Stimulated activated naive CD8-positive, alpha-beta T cell treated with anti-CD3 and anti-CD28 coated beads, Interleukin-15, amount 100 ng/mL, for 72 hours (primary cell): ENCODE measurements around the gene ALK.

Experiments used
- ATAC-seq: fragments of 150-1000 bp; cut with Tn5 transposase; 2 replicates; pipeline ENCODE4 v1.10.0; 2021; ENCODE audit warnings: mild to moderate bottlenecking, moderate library complexity
- DNase-seq, 2 donors: peaks; one replicate each; pipeline ENCODE4 v3.0.0; 2021 to 2022
- H3K27ac Mint-ChIP-seq, 2 donors: one replicate each; pipeline ENCODE4 v1.8.0; 2022; ENCODE audit warnings: mild to moderate bottlenecking in 2 of 2, mixed read lengths in 2 of 2, moderate library complexity in 2 of 2
- H3K27me3 Mint-ChIP-seq: one replicate; pipeline ENCODE4 v1.8.0; 2022; ENCODE audit warnings: mixed read lengths
- H3K4me1 Mint-ChIP-seq: one replicate; pipeline ENCODE4 v1.8.0; 2022; ENCODE audit warnings: mild to moderate bottlenecking, mixed read lengths
- H3K4me3 Mint-ChIP-seq, 2 donors: one replicate each; pipeline ENCODE4 v1.8.0; 2022; ENCODE audit warnings: mild to moderate bottlenecking in 2 of 2, mixed read lengths in 2 of 2, moderate library complexity in 1 of 2
- H3K9me3 Mint-ChIP-seq, 2 donors: one replicate each; pipeline ENCODE4 v1.8.0; 2022; ENCODE audit warnings: mixed read lengths in 2 of 2

Gene ALK

GRCh38 chr2:29487967-29488555, 433.3 kb downstream of the ALK start:
- no peak for DNase-seq

DNA sequence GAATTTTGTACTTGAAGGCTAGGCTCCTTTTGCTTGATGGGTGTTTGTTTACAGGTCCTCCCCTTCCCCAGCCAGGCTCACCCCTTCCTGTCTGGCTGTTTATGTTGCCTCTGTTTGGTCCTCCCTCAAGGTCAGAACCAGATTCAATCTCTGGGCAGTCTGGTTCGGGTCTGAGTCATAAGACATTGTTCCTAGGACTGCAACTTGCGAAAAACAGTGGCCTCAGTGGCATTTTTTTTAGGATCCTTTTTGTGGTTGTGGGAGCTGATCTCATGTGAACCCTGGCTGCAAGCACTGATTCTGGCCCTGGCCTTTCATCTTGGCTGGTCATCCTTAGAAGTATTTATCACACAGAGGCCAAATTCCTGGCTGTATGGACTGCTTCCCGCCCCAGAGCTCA, 435.8 kb downstream of the ALK start:
- no peak for ATAC-seq
- Mint-ChIP-seq H3K9me3 (peaks cover 0 to 4% of the 10 kb centered on the region in 2 donors), H3K4me3 (no peak overlapping the region), H3K4me1 (no peaks in the 10 kb centered on the region), H3K27me3 (peaks cover 14% of the 10 kb centered on the region), H3K27ac (no peak overlapping the region)
- no peak for DNase-seq

More at GRCh38 chr2:29487967-29488555, 433.3 kb downstream of the ALK start:
- Mint-ChIP-seq H3K27me3 (peaks cover 14% of the 10 kb centered on the region), H3K4me3 (no peak overlapping the region), H3K9me3 (peaks cover 0 to 4% of the 10 kb centered on the region in 2 donors), H3K4me1 (no peaks in the 10 kb centered on the region), H3K27ac (no peak overlapping the region)
- no peak for ATAC-seq

- Mint-ChIP-seq H3K4me1 (no peaks in the 10 kb centered on the region), H3K4me3 (no peak overlapping the region), H3K27me3 (peaks cover 14% of the 10 kb centered on the region), H3K27ac (no peak overlapping the region), H3K9me3 (peaks cover 0 to 4% of the 10 kb centered on the region in 2 donors)
- DNase-seq: no peak
- ATAC-seq: no peak
Observed at GRCh38 chr2:29485117-29485516, 436.3 kb downstream of the ALK start.

DNA sequence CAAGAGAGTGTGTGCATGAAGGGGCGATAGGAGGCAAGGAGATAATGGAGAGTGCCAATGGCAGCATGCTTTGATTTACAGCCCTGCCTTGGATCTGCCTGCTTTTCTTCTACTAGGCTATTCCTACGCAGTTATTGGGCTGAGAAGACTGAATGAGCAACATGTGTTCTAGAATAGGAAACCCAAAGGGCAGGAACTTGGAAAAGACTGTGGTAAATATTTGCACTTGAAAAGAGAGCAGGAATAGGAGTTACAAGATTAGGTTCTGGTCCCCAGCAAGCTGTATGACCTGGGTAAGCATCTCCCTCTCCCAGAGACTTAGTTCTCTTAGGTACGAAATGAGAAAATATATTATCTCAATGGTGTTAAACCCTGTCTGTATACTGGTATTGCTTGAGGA, 438.5 kb downstream of the ALK start:
- H3K27ac Mint-ChIP-seq: no peak overlapping the region
- H3K4me1 Mint-ChIP-seq: no peaks in the 10 kb centered on the region

DNA sequence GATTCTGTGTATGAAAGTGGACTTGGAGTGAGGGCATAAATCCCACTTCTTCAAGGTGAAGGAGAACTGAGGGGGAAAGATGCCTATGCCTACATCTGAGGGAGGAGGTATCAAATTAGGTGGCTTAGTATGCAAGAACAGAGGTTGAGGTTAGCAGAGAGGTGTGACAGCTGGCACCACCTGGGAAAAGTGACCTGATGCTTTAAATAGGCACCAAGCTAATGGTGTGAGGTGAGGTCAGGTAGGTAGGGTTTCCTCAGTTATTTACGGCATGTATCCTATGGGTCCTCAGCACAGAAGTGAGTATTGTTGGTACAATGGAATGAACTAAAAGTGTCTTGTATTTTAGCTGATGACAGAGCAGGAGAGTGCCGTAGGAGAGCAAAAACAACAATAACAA, 439.0 kb downstream of the ALK start:
- peaks cover 0 to 4% of the 10 kb centered on the region in 2 donors for H3K9me3 Mint-ChIP-seq
- H3K4me1 Mint-ChIP-seq: no peaks in the 10 kb centered on the region
- DNase-seq (no peak), ATAC-seq (no peak)
- peaks cover 20% of the 10 kb centered on the region for H3K27me3 Mint-ChIP-seq
- H3K4me3 Mint-ChIP-seq: no peak overlapping the region
- no peak overlapping the region for H3K27ac Mint-ChIP-seq

More for the DNA sequence above, 438.5 kb downstream of the ALK start:
- ATAC-seq: no peak
- H3K4me3 Mint-ChIP-seq: no peak overlapping the region
- peaks cover 20% of the 10 kb centered on the region for H3K27me3 Mint-ChIP-seq
- peaks cover 0 to 4% of the 10 kb centered on the region in 2 donors for H3K9me3 Mint-ChIP-seq
- DNase-seq: no peak

DNA sequence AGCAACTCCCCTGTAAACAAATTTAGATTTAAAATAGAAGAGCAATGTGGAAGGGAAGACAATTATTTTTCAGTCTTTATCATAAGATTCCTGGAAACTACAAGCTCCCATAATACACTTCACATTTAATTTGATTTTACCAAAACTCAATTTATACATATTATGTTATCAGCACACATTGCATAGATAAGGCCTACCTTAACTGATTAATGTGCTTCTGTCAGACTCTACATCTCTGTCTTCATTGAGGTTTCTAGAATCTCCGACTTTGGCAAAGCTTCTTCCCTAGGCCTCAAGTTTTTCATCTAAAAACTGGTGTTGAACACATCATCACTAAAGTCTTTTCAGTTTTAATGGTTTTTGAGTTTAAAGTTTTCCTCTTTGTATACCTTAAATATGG, 440.1 kb downstream of the ALK start:
- H3K4me1 Mint-ChIP-seq: no peaks in the 10 kb centered on the region
- peaks cover 0 to 4% of the 10 kb centered on the region in 2 donors for H3K9me3 Mint-ChIP-seq
- DNase-seq (no peak), ATAC-seq (no peak)
- H3K27ac Mint-ChIP-seq: no peak overlapping the region
- no peak overlapping the region for H3K4me3 Mint-ChIP-seq
- peaks cover 23% of the 10 kb centered on the region for H3K27me3 Mint-ChIP-seq

- Mint-ChIP-seq H3K4me1 (no peaks in the 10 kb centered on the region), H3K4me3 (no peak overlapping the region), H3K27me3 (peaks cover 18% of the 10 kb centered on the region), H3K27ac (peak overlapping the region in 1 of 2 donors; percentile 60), H3K9me3 (peaks cover 0 to 4% of the 10 kb centered on the region in 2 donors)
- DNase-seq (no peak), ATAC-seq (no peak)
Observed at GRCh38 chr2:29480426-29480825, 441.0 kb downstream of the ALK start.

- DNase-seq (no peak), ATAC-seq (no peak)
- Mint-ChIP-seq H3K27me3 (peaks cover 16% of the 10 kb centered on the region), H3K27ac (no peak overlapping the region), H3K4me3 (no peak overlapping the region), H3K4me1 (no peaks in the 10 kb centered on the region), H3K9me3 (no peaks in the 10 kb centered on the region)
Observed at GRCh38 chr2:29479401-29479800, 442.0 kb downstream of the ALK start.

DNA sequence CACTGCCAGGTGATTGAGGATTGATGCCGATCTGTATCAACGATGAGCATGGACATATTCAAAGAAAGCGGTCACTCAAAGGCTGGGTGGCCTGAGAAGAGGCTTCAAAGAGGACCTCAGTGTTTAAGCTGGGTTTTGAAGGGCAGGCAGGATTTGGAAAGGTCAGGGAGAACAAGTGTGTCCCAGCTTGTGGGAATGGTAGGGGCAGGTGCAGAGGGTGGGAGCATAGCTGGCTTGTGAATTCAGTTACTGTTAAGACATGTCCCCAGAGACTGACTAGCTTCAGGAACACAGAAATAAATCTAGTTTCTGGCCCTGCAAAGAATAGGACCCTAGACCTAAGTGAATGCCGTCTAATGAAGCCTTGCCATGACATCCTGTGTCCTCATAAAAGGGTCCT, 442.7 kb downstream of the ALK start:
- no peak for ATAC-seq
- no peak overlapping the region for H3K4me3 Mint-ChIP-seq
- no peaks in the 10 kb centered on the region for H3K9me3 Mint-ChIP-seq
- DNase-seq: no peak
- H3K4me1 Mint-ChIP-seq: no peaks in the 10 kb centered on the region
- no peak overlapping the region for H3K27ac Mint-ChIP-seq
- peaks cover 16% of the 10 kb centered on the region for H3K27me3 Mint-ChIP-seq

DNA sequence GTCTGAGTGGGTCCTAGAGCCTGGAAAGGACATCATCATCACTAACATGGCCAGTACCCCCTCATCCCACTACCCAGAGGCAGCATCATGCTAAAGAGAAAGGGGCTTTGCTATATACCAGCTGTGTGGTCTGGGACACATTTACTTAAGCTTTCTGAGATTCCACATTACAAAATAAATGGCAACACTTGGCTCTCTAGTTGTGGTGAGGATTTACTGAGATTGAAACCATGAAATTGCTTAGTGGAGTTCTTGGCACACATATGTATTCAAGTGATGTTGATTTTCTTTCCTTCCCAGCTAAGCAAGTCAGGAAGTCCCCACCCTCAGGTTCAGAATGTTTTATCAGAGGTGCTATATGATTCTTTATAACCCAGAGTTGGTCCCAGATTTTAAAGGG, 444.2 kb downstream of the ALK start:
- peaks cover 16% of the 10 kb centered on the region for H3K27me3 Mint-ChIP-seq
- ATAC-seq (no peak), DNase-seq (no peak)
- no peaks in the 10 kb centered on the region for H3K9me3 Mint-ChIP-seq
- H3K4me1 Mint-ChIP-seq: no peaks in the 10 kb centered on the region
- H3K27ac Mint-ChIP-seq: no peak overlapping the region
- no peak overlapping the region for H3K4me3 Mint-ChIP-seq

GRCh38 chr2:29475499-29475898, 445.9 kb downstream of the ALK start:
- no peak overlapping the region for H3K27ac Mint-ChIP-seq
- no peaks in the 10 kb centered on the region for H3K4me1 Mint-ChIP-seq
- peaks cover 16% of the 10 kb centered on the region for H3K27me3 Mint-ChIP-seq
- no peak overlapping the region for H3K4me3 Mint-ChIP-seq
- ATAC-seq (no peak), DNase-seq (no peak)
- H3K9me3 Mint-ChIP-seq: peaks cover 1 to 3% of the 10 kb centered on the region in 2 donors

GRCh38 chr2:29469961-29470360, 451.4 kb downstream of the ALK start:
- H3K27ac Mint-ChIP-seq: no peak overlapping the region
- H3K9me3 Mint-ChIP-seq: peaks cover 14 to 20% of the 10 kb centered on the region in 2 donors
- ATAC-seq (no peak), DNase-seq (no peak)
- no peak overlapping the region for H3K4me3 Mint-ChIP-seq
- no peaks in the 10 kb centered on the region for H3K4me1 Mint-ChIP-seq
- H3K27me3 Mint-ChIP-seq: no peaks in the 10 kb centered on the region

- Mint-ChIP-seq H3K4me1 (no peaks in the 10 kb centered on the region), H3K4me3 (no peak overlapping the region), H3K27me3 (no peaks in the 10 kb centered on the region), H3K9me3 (peaks cover 14 to 20% of the 10 kb centered on the region in 2 donors), H3K27ac (no peak overlapping the region)
- DNase-seq: no peak
- no peak for ATAC-seq
Observed at GRCh38 chr2:29469516-29469915, 451.9 kb downstream of the ALK start.

DNA sequence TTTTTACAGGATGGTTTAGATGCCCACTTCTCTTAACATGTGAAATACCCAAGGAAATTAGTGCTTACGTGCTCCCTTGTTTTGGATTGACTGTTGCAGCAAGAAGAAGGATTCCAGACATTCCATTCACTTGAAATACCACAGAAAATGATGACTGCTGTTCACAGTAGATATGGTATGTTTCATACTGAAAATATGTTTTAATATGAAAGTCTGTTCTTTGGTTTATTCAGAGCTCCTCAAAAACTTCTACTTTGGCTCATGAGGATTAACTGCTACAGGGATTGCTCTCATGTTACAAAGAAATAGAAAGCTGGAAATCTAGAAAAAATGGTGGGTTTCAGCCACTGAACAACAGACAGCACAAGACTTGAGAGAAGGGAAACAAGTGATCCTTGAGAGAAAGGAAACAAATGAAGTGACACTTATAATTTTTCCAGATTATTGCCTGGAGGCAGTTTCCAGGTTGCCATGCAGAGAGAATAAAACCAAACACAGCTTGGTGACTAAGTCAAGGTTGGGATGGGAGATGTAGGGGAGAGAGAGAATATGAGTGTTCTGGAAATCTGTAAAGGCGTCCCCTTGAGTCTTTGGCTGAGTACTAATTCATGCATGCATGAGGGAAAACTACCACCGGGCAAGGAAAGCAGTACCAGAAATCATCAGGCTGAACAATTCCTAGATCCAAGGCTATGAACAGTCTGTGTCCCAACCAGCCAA, 458.0 kb downstream of the ALK start:
- H3K27ac Mint-ChIP-seq: no peak overlapping the region
- H3K27me3 Mint-ChIP-seq: peaks cover 7% of the 10 kb centered on the region
- H3K9me3 Mint-ChIP-seq: peaks cover 0 to 7% of the 10 kb centered on the region in 2 donors
- DNase-seq (no peak), ATAC-seq (no peak)
- no peak overlapping the region for H3K4me3 Mint-ChIP-seq
- H3K4me1 Mint-ChIP-seq: no peaks in the 10 kb centered on the region

GRCh38 chr2:29462293-29462692, 459.1 kb downstream of the ALK start:
- Mint-ChIP-seq H3K4me1 (no peaks in the 10 kb centered on the region), H3K27ac (no peak overlapping the region), H3K27me3 (peaks cover 7% of the 10 kb centered on the region), H3K4me3 (no peak overlapping the region), H3K9me3 (peaks cover 0 to 7% of the 10 kb centered on the region in 2 donors)
- ATAC-seq (no peak), DNase-seq (no peak)

DNA sequence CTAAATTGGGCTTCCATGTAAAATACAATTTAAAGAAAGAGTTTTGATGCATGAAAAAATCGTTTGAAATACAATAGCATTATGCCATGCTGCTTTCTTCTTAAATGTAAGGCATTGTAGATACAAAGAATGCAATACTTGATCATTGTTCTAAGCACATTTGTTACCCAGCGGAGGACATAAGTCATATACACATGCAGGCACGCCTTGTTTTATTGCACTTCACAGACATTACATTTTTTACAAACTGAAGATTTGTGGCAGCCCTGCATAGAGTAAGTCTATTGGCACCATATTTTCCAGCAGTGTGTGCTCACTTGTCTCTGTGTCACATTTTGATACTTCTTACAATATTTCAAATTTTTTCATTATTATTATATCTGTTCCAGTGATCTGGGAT, 461.2 kb downstream of the ALK start:
- peaks cover 15% of the 10 kb centered on the region for H3K27me3 Mint-ChIP-seq
- H3K4me1 Mint-ChIP-seq: no peaks in the 10 kb centered on the region
- peaks cover 0 to 7% of the 10 kb centered on the region in 2 donors for H3K9me3 Mint-ChIP-seq
- ATAC-seq: no peak
- H3K4me3 Mint-ChIP-seq: no peak overlapping the region
- no peak for DNase-seq
- H3K27ac Mint-ChIP-seq: no peak overlapping the region
